HPDE6-E6E7 (cell line): Measurements from ENCODE around the gene FBXO17.
A peak's percentile ranks its signal among the peaks of the same experiment; 100 is the strongest.
"Not testable (repeated sequence)": the region's sequence is repeated elsewhere in the genome, so short reads cannot be mapped to it uniquely, and the experiment has no call there.

ENCODE experiments used
- DNase-seq: peaks from one replicate; pipeline ENCODE4 v3.0.0; 2011; ENCODE audit warnings: missing footprints; ENCODE audit errors: extremely low spot score

The FBXO17 gene

GRCh38 chr19:38944981-38945506 is 30.5 kb downstream of the FBXO17 start:
- no peak for DNase-seq

DNA sequence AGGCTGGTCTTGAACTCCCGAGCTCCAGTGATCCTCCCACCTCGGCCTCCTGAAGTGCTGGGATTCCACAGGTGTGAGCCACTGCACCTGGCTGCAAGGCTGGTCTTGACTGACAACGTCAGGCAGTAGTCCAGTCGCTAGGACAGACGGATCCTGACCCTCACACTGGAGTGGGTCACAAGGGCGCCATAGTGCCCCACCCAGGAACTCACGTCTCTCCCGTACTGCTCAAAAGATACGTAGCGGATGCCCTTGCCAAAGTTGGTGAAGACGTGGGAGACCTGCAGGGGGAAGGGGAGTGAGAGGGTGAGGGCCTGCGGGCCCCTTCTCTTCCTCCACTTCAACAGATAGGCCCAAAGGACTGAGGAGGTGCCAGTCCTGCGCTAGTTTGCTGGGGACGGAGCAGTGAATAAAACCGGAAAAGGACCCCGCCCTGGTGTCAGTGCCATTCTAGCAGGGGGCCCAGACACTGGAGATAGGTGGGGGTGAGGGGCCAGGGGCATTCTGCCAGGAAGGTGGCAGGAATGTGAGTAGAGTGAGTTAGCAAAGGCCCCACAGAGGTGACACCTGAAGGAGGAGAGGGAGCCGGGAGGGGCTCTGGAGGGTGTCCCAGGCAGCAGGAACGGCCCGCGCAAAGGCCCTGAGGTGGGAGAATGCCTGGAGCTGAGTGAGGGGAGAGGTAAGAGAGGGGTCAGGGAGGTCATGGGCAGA is 32.9 kb downstream of the FBXO17 start:
- DNase-seq: no peak

GRCh38 chr19:38941979-38942378 is 33.6 kb downstream of the FBXO17 start:
- DNase-seq: no peak

GRCh38 chr19:38941466-38941865 is 34.1 kb downstream of the FBXO17 start:
- not testable (repeated sequence) for DNase-seq

DNA sequence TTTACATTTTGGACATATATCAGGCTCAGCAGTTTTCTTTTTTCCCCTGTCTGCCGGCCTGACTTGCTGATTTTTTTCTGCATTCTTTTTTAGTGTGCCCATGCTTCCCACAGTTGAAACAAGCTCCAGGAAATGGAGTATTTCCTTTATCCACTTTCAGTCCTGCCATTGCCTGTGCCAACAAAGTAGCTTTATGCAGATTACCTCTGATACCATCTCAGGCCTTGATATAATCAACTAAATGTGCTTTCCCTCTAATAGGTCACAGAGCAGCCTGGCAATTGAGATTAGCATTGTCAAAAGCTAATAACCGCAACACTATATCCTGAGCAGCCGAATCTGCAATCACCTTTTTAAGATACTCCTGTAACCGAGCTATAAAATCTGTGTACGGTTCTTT is 35.6 kb downstream of the FBXO17 start:
- no peak for DNase-seq

DNA sequence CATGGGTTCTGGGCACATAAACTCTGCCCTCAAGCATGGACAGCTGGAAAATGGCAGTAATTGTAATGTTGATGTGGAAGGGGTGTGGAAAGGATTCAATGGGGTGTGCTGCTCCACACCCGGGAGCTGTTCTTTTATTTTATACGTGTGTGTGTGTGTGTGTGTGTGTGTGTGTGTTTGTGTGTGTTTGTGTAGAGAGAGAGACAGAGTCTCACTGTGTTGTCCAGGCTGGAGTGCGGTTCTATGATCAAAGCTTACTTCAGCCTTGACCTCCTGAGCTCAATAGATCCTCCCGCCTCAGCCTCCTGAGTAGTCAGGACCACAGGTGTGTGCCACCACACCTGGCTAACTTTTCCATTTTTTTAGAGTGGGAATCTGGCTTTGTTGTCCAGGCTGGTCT is 42.0 kb downstream of the FBXO17 start:
- no peak for DNase-seq

GRCh38 chr19:38932425-38933179 is 42.9 kb downstream of the FBXO17 start:
- no peak for DNase-seq

DNA sequence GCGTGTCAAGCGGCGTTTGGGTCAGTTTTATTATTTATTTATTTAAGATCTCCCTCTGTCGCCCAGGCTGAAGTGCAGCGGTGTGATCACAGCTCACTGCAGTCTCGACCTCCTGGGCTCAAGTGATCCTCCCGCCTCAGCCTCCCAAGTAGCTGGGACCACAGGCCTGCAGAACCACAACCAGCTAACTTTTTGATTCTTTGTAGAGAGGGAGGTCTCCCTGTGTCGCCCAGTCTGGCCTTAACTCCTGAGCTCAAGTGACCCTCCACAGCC is 44.1 kb downstream of the FBXO17 start:
- DNase-seq: no peak

GRCh38 chr19:38930776-38931520 is 44.6 kb downstream of the FBXO17 start, which contains the start of gene MRPS12:
Gene MRPS12 (plus strand): TSS chr19:38930944. CDS start chr19:38931295, 351 bp downstream.
- DNase-seq: peak; percentile 99

DNA sequence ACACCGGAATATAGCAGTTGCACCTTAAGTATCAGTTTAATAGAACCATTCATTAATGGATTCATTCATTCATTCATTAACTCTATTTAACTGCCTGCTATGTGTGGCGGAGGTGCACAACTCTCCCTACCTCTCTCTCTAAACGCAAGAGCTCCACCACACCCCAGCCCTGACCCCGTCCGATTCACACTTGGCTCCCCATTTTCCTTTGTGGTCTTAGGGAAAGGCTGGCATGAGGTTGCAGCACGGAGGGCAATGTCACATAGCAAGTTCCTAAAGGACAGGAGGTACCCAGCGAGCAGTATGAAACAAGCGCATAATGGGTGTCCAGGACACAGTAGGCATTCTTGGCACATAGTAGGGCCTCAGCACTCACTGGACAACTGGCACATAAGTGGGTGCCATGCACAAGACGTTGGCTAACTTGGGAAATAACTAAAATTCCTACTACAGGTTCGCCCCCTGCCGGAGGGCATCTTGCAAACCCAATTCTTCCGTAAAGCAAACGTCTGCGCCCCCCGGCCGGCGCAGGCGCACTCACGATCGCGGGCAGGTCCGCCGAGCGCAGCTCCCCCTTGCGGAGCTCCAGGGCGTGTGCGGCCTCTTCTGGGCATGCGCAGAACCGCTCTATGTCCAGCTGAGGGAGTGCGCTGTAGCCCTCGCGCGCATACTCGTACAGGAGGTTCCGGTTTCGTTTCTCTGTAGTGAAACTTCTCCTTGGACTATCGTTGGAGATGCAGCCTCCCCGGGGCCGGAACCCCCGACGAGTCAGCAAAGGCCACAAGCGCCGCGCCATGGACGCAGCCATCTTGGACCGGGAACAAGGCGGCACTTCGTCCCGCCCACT is 45.4 kb downstream of the FBXO17 start, which contains the start of gene SARS2:
TSS of gene SARS2 (minus strand) at position 835 of the 847 bp plus-strand sequence. CDS start at position 808, 27 bp downstream.
- peak; percentile 92 for DNase-seq

GRCh38 chr19:38928391-38929001 is 47.0 kb downstream of the FBXO17 start:
- no peak for DNase-seq

DNA sequence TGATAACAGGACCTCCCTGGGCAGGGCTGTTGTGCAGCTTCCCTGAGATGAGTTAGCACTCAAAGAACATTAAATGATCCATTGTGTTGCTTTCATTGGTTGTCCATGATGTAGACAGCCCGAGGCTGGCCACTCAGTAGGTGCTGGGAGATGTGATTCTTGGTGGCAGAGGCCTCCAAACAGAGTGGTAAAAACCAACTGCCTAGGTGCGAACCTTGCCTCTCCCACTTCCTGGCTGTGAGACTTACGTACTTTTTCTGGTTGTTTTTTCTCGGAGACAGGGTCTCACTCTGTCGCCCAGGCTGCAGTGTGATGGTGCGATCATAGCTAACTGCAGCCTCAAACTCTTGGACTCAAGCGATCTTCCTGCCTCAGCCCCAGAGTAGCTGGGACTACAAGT is 51.2 kb downstream of the FBXO17 start:
- no peak for DNase-seq

GRCh38 chr19:38922482-38922881 is 53.1 kb downstream of the FBXO17 start:
- DNase-seq: no peak

- no peak for DNase-seq
Measured at GRCh38 chr19:38921420-38922274, 53.9 kb downstream of the FBXO17 start.

- DNase-seq: no peak
Measured at GRCh38 chr19:38920602-38921419, 54.7 kb downstream of the FBXO17 start.

GRCh38 chr19:38919837-38920601 is 55.5 kb downstream of the FBXO17 start:
- DNase-seq: no peak

GRCh38 chr19:38918526-38918925 is 57.0 kb downstream of the FBXO17 start:
- no peak for DNase-seq

GRCh38 chr19:38917921-38918491 is 57.5 kb downstream of the FBXO17 start:
- DNase-seq: peak; percentile 49
